K562 (cell line): ENCODE measurements around the gene IFI16. TPM values are rescaled to one million over a fixed set of nuclear protein-coding genes. Genes with fewer than 3 reads are reported as not detected.

Experiments
- ATAC-seq: fragments of 200-7000 bp; cut with Tn5 transposase; 3 replicates; pipeline ENCODE4 v1.9.1; 2020; ENCODE audit warnings: moderate library complexity
- BruUV-seq: library from RNA; stranded (reverse); fragments of 400-500 nt; replicated peaks from 2 replicates; lab custom pipeline; 2021; lab: Mats Ljungman, UMichigan
- CTCF ChIA-PET: fragments of 300-600 bp; formaldehyde crosslinking; extraction: SDS; loops from one replicate; lab custom pipeline; 2021; ENCODE audit warnings: low intra/inter-chr PET ratio; lab: Yijun Ruan, JAX
- POLR2A ChIA-PET: fragments of 300-600, 350-650 bp; sonication (Branson Sonifier 250); formaldehyde crosslinking; extraction: SDS; loops from one replicate; lab custom pipeline; 2021; ENCODE audit warnings: antibody characterized with exemption, inconsistent platforms; lab: Yijun Ruan, JAX
- DNase-seq, 4 experiments: peaks; one replicate each; pipeline versions ENCODE4 v3.0.0 to v3.0.0-alpha.2; 2011 to 2018; ENCODE audit warnings: low spot score in 3 of 4, mixed read lengths in 3 of 4; ENCODE audit errors: extremely low read depth in 1 of 4
- FAIRE-seq: peaks from 2 replicates; lab custom pipeline; 2011; peaks lifted over from hg19 to GRCh38; lab: Jason Lieb, UNC
- H2AFZ ChIP-seq: 2 replicates; pipeline ENCODE4 v1.6.0; 2011; ENCODE audit warnings: low read depth, low read length, control low read depth, inconsistent platforms
- H3K27ac ChIP-seq: fragments of 200-600 bp; 3 replicates; pipeline ENCODE4 v1.8.0; 2011; ENCODE audit warnings: low read depth, mild to moderate bottlenecking, control low read depth, inconsistent platforms, low read length, moderate library complexity, mixed read lengths; ENCODE audit errors: extremely low read depth
- H3K27me3 ChIP-seq, 2 experiments: fragments of 300-600 bp in 1 of 2; 2 replicates in 1 of 2; 3 replicates in 1 of 2; pipeline versions ENCODE4 v1.6.0 to v1.8.0; 2011; ENCODE audit warnings: inconsistent platforms in 2 of 2, low read length in 2 of 2, mild to moderate bottlenecking in 1 of 2, mixed read lengths in 1 of 2, moderate library complexity in 1 of 2; ENCODE audit not compliant: control insufficient read depth in 2 of 2, insufficient read depth in 2 of 2
- H3K36me3 ChIP-seq: fragments of 300-600 bp; 3 replicates; pipeline ENCODE4 v1.8.0; 2011; ENCODE audit warnings: mild to moderate bottlenecking, low read length, inconsistent platforms; ENCODE audit not compliant: control insufficient read depth, insufficient read depth
- H3K4me1 ChIP-seq, 2 experiments: fragments of 200-600 bp in 1 of 2; replicated peaks in 1 of 2; 2 replicates in 1 of 2; 3 replicates in 1 of 2; pipeline versions ENCODE4 v1.5.1 to v1.8.0; 2011; ENCODE audit warnings: inconsistent platforms in 2 of 2, low read length in 2 of 2, mild to moderate bottlenecking in 1 of 2, mixed read lengths in 1 of 2, moderate library complexity in 1 of 2; ENCODE audit not compliant: control insufficient read depth in 2 of 2, insufficient read depth in 2 of 2
- H3K4me2 ChIP-seq: 2 replicates; pipeline ENCODE4 v1.6.1; 2011; ENCODE audit warnings: low read length, control low read depth, inconsistent platforms, mixed read lengths; ENCODE audit not compliant: insufficient read depth
- H3K4me3 ChIP-seq: fragments of 200-600 bp; sonication (generic), shearing (Covaris generic); 2 replicates; pipeline ENCODE4 v1.5.1; 2016; ENCODE audit warnings: control low read depth, inconsistent platforms
- H3K79me2 ChIP-seq: fragments of 200-600 bp; 3 replicates; pipeline ENCODE4 v1.8.0; 2011; ENCODE audit warnings: low read length, inconsistent platforms; ENCODE audit not compliant: control insufficient read depth, insufficient read depth
- H3K9ac ChIP-seq, 2 experiments: 2 replicates each; pipeline versions ENCODE4 v1.6.0 to v1.6.1; 2011; ENCODE audit warnings: low read depth in 2 of 2, low read length in 2 of 2, control low read depth in 1 of 2, inconsistent platforms in 1 of 2, mild to moderate bottlenecking in 1 of 2, mixed read lengths in 1 of 2; ENCODE audit not compliant: insufficient read depth in 1 of 2
- H3K9me1 ChIP-seq: one replicate; pipeline ENCODE4 v1.6.0; 2011; ENCODE audit warnings: inconsistent platforms, mild to moderate bottlenecking, low read length, moderate library complexity; ENCODE audit not compliant: control insufficient read depth, insufficient read depth
- H3K9me3 ChIP-seq: replicated peaks from 2 replicates; pipeline ENCODE4 v1.5.1; 2011; ENCODE audit warnings: low read depth, low read length, inconsistent platforms; ENCODE audit not compliant: control insufficient read depth, insufficient read depth
- H4K20me1 ChIP-seq: replicated peaks from 2 replicates; pipeline ENCODE4 v1.6.1; 2011; ENCODE audit warnings: low read length, inconsistent platforms, mixed read lengths; ENCODE audit not compliant: control insufficient read depth, insufficient read depth
- FOXP1 ChIP-seq: sonication (generic); formaldehyde crosslinking; IDR thresholded peaks from 2 replicates; pipeline ENCODE4 v1.8.0; 2022; ENCODE audit warnings: mild to moderate bottlenecking, missing genetic modification reagents
- HDAC8 ChIP-seq: fragments of 450-650 bp; IDR thresholded peaks from 2 replicates; pipeline ENCODE4 v1.6.1; 2016; ENCODE audit warnings: mild to moderate bottlenecking, missing genetic modification characterization, moderate library complexity, missing compliant biosample characterization
- MED1 ChIP-seq: sonication (generic); formaldehyde crosslinking; IDR thresholded peaks from 2 replicates; pipeline ENCODE4 v1.8.1; 2023; ENCODE audit warnings: missing genetic modification reagents, borderline replicate concordance
- SNRNP70 ChIP-seq: fragments of 200-400 bp; formaldehyde crosslinking; optimal IDR thresholded peaks from 2 replicates; pipeline ENCODE3; 2017; ENCODE audit warnings: low read depth, low read length
- WGBS: fragments of 100-300 bp; shearing (Covaris generic); methylation state at CpG from one replicate; pipeline ENCODE4 v1.1.6; 2016; ENCODE audit warnings: low coverage, mixed read lengths; ENCODE audit not compliant: insufficient coverage; ENCODE audit errors: missing lambda C conversion rate; 5-methylcytosine and 5-hydroxymethylcytosine counted together
- in situ Hi-C: fragments of 300-500 bp; cut with MboI; formaldehyde crosslinking; loops from 4 replicates; pipeline ENCODE4 v1.15.0; 2018; ENCODE audit warnings: inconsistent platforms, mixed read lengths
- intact Hi-C: fragments of 100-400 bp; cut with micrococcal nuclease; formaldehyde crosslinking; loops from 2 replicates; pipeline ENCODE4 v1.14.2; 2022
- polyA plus RNA-seq, 8 experiments: library from polyadenylated mRNA; depleted of rRNA in 4 of 8; stranded (reverse) in 5 of 8; unstranded in 3 of 8; fragments of >200 nt; fragmentation: Nextera tagmentation in 2 of 8; fragmentation: Illumina TruSeq in 1 of 8; extraction: Ambion mirVana in 2 of 8; extraction: Trizol in 1 of 8; gene quantifications; 2 replicates each; pipeline versions ENCODE4 v1.2.1 to v1.2.3, GENCODE V29; 2011 to 2014; ENCODE audit warnings: inconsistent platforms in 1 of 8, missing spikeins in 1 of 8
- total RNA-seq, 7 experiments: library from RNA; depleted of rRNA in 6 of 7; stranded (reverse); fragments of >200 nt in 6 of 7; fragmentation: Illumina TruSeq in 2 of 7; extraction: Trizol in 2 of 7; gene quantifications; 2 replicates each; pipeline versions ENCODE4 v1.2.1 to v1.2.3, GENCODE V29; 2011 to 2021; ENCODE audit warnings: low replicate concordance in 1 of 7
- TF ChIP-seq, protein P1 (sequence below): fragments of 200-800 bp; sonication (Bioruptor generic); IDR thresholded peaks from 2 replicates; pipeline ENCODE4 v1.6.1; 2017; ENCODE audit warnings: missing genetic modification characterization, missing compliant biosample characterization
- TF ChIP-seq, protein P2 (sequence below): fragments of 450-650 bp; IDR thresholded peaks from one replicate; pipeline ENCODE4 v1.6.1; 2018; ENCODE audit warnings: mild to moderate bottlenecking, moderate library complexity; ENCODE audit not compliant: partially characterized antibody
- TF ChIP-seq, protein P3 (sequence below): fragments of 450-650 bp; IDR thresholded peaks from 2 replicates; pipeline ENCODE4 v1.6.1; 2018; ENCODE audit not compliant: partially characterized antibody
- TF ChIP-seq, protein P4 (sequence below), 2 experiments: IDR thresholded peaks; 2 replicates each; pipeline ENCODE4 v1.6.1; 2011; ENCODE audit warnings: borderline replicate concordance in 1 of 2, control low read depth in 1 of 2, low read depth in 1 of 2, low read length in 1 of 2, mild to moderate bottlenecking in 1 of 2, mixed read lengths in 1 of 2, moderate library complexity in 1 of 2; ENCODE audit not compliant: insufficient read depth in 1 of 2, insufficient read length in 1 of 2, poor library complexity in 1 of 2, severe bottlenecking in 1 of 2; ENCODE audit errors: extremely low read depth in 1 of 2

Gene IFI16
- total and polyA plus RNA-seq, 9 of the 15 experiments (the other 6 are each of a cell fraction or from before 2014, with no cell fraction given), result 0.70 to 2.8 (median 1.6) TPM

DNA sequence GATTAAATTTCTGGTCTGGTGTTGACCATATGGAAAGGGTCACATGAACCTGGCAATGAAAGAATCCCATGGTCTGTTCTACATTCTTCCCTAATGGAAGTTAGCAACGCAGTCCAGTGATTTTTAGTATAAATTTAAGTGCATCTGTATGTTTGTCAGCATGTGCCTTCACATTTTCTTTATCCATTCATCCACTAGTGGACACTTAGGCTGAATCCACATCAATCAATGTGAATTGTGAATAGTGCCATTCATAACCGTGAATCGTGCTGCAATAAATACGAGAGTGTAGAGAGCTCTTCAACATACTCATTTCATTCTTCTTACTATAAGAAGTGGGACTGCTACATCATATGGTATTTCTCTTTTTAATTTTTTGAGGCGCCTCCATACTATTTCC, 12.7 kb upstream of the IFI16 start:
- Histone ChIP-seq H3K4me3 (no peak overlapping the region), H3K9me1 (no peaks in the 10 kb centered on the region), H2AFZ (no peak overlapping the region), H3K4me2 (no peak overlapping the region), H3K79me2 (no peaks in the 10 kb centered on the region), H3K4me1 (no peaks in the 10 kb centered on the region; a peak in 1 of 5 replicates), H4K20me1 (no peaks in the 10 kb centered on the region), H3K36me3 (no peaks in the 10 kb centered on the region), H3K27me3 (no peaks in the 10 kb centered on the region), H3K9ac (no peak overlapping the region), H3K27ac (no peak overlapping the region), H3K9me3 (no peaks in the 10 kb centered on the region)
- DNase-seq (no peak), FAIRE-seq (no peak), ATAC-seq (no peak)
- in situ Hi-C loops (loop anchor here (10.0 kb wide), 1 partner anchor 202 kb away; no protein-coding TSS in a partner anchor), intact Hi-C loops (loop anchor here (5.0 to 10.0 kb wide), 3 partner anchors 312 to 795 kb away; partner anchors contain the start of gene SPTA1)
- WGBS, result 21% methylated on average over 5 of the region's 5 CpGs
- CTCF ChIA-PET, result no interaction called here
- BruUV-seq, result no TSS peak
- TF ChIP-seq, protein P1, sequence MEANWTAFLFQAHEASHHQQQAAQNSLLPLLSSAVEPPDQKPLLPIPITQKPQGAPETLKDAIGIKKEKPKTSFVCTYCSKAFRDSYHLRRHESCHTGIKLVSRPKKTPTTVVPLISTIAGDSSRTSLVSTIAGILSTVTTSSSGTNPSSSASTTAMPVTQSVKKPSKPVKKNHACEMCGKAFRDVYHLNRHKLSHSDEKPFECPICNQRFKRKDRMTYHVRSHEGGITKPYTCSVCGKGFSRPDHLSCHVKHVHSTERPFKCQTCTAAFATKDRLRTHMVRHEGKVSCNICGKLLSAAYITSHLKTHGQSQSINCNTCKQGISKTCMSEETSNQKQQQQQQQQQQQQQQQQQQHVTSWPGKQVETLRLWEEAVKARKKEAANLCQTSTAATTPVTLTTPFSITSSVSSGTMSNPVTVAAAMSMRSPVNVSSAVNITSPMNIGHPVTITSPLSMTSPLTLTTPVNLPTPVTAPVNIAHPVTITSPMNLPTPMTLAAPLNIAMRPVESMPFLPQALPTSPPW (CRISPR knock-in tag), result no peak
- TF ChIP-seq, protein P2, sequence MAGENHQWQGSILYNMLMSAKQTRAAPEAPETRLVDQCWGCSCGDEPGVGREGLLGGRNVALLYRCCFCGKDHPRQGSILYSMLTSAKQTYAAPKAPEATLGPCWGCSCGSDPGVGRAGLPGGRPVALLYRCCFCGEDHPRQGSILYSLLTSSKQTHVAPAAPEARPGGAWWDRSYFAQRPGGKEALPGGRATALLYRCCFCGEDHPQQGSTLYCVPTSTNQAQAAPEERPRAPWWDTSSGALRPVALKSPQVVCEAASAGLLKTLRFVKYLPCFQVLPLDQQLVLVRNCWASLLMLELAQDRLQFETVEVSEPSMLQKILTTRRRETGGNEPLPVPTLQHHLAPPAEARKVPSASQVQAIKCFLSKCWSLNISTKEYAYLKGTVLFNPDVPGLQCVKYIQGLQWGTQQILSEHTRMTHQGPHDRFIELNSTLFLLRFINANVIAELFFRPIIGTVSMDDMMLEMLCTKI, result no peak
- TF ChIP-seq, protein P3, sequence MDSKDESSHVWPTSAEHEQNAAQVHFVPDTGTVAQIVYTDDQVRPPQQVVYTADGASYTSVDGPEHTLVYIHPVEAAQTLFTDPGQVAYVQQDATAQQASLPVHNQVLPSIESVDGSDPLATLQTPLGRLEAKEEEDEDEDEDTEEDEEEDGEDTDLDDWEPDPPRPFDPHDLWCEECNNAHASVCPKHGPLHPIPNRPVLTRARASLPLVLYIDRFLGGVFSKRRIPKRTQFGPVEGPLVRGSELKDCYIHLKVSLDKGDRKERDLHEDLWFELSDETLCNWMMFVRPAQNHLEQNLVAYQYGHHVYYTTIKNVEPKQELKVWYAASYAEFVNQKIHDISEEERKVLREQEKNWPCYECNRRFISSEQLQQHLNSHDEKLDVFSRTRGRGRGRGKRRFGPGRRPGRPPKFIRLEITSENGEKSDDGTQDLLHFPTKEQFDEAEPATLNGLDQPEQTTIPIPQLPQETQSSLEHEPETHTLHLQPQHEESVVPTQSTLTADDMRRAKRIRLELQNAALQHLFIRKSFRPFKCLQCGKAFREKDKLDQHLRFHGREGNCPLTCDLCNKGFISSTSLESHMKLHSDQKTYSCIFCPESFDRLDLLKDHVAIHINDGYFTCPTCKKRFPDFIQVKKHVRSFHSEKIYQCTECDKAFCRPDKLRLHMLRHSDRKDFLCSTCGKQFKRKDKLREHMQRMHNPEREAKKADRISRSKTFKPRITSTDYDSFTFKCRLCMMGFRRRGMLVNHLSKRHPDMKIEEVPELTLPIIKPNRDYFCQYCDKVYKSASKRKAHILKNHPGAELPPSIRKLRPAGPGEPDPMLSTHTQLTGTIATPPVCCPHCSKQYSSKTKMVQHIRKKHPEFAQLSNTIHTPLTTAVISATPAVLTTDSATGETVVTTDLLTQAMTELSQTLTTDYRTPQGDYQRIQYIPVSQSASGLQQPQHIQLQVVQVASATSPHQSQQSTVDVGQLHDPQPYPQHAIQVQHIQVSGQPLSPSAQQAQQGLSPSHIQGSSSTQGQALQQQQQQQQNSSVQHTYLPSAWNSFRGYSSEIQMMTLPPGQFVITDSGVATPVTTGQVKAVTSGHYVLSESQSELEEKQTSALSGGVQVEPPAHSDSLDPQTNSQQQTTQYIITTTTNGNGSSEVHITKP, result no peak
- TF ChIP-seq MED1 (CRISPR knock-in tag), result no peak
- TF ChIP-seq SNRNP70, result no peak
- TF ChIP-seq HDAC8 (tag), result no peak
- TF ChIP-seq, protein P4, sequence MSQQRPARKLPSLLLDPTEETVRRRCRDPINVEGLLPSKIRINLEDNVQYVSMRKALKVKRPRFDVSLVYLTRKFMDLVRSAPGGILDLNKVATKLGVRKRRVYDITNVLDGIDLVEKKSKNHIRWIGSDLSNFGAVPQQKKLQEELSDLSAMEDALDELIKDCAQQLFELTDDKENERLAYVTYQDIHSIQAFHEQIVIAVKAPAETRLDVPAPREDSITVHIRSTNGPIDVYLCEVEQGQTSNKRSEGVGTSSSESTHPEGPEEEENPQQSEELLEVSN (IDR thresholded peaks at IDR 0.05; ENCODE audit: borderline replicate concordance in 1 of 2, extremely low read depth in 1 of 2, insufficient read depth in 1 of 2, insufficient read length in 1 of 2, low read depth in 1 of 2, low read length in 1 of 2, poor library complexity in 1 of 2, severe bottlenecking in 1 of 2), result no peak
- TF ChIP-seq FOXP1 (CRISPR knock-in tag), result no peak
- POLR2A ChIA-PET, result no interaction called here
